Natural killer cell treated with Interleukin-12 subunit alpha and Interleukin-12 subunit beta and Interleukin-15 and Interleukin-18, amount 100 ng/mL, for 72 hours (primary cell): Measurements from ENCODE around the gene TTLL8. TPM values are rescaled to one million over a fixed set of nuclear protein-coding genes. Genes with fewer than 3 reads are reported as not detected.
A peak's percentile ranks its signal among the peaks of the same experiment; 100 is the strongest.

Experiments
- ATAC-seq, 2 donors: fragments of 150-1000 bp; cut with Tn5 transposase in 1 of 2; sonication (Bioruptor Pico), chemical (Tn5 transposase) in 1 of 2; 2 replicates each; pipeline ENCODE4 v1.10.0; 2021
- DNase-seq: peaks from one replicate; pipeline ENCODE4 v3.0.0; 2022; ENCODE audit warnings: low spot score
- H3K27ac Mint-ChIP-seq, 2 donors: 1 replicate in 1 of 2; 2 replicates in 1 of 2; pipeline ENCODE4 v1.8.0; 2022; ENCODE audit warnings: mixed read lengths in 2 of 2, mild to moderate bottlenecking in 1 of 2, moderate library complexity in 1 of 2
- H3K27me3 Mint-ChIP-seq, 2 donors: 1 replicate in 1 of 2; 2 replicates in 1 of 2; pipeline ENCODE4 v1.8.0; 2022; ENCODE audit warnings: mixed read lengths in 2 of 2
- H3K36me3 Mint-ChIP-seq: one replicate; pipeline ENCODE4 v1.8.0; 2022; ENCODE audit warnings: mixed read lengths
- H3K4me1 Mint-ChIP-seq, 2 donors: 1 replicate in 1 of 2; 2 replicates in 1 of 2; pipeline ENCODE4 v1.8.0; 2022; ENCODE audit warnings: low read depth in 2 of 2, mixed read lengths in 2 of 2, mild to moderate bottlenecking in 1 of 2
- H3K4me3 Mint-ChIP-seq: one replicate; pipeline ENCODE4 v1.8.0; 2022; ENCODE audit warnings: mixed read lengths
- H3K9me3 Mint-ChIP-seq: 2 replicates; pipeline ENCODE4 v1.8.0; 2022; ENCODE audit warnings: mixed read lengths
- total RNA-seq, 2 donors: library from RNA; stranded (reverse); gene quantifications; one replicate each; pipeline ENCODE4 v1.2.3, GENCODE V29; 2022

The TTLL8 gene
- total RNA-seq, 2 donors from 2014 or later: not detected

GRCh38 chr22:49971232-49972162, 86.6 kb downstream of the TTLL8 start:
- DNase-seq (peak; percentile 74), ATAC-seq (peak; percentile 54 to 59)
- Mint-ChIP-seq H3K9me3 (no peaks in the 10 kb centered on the region), H3K27ac (peak overlapping the region; percentile 77 to 79), H3K4me3 (peak overlapping the region; percentile 69), H3K36me3 (no peaks in the 10 kb centered on the region), H3K27me3 (no peaks in the 10 kb centered on the region), H3K4me1 (peaks cover 21% of the 10 kb centered on the region in 2 donors)

DNA sequence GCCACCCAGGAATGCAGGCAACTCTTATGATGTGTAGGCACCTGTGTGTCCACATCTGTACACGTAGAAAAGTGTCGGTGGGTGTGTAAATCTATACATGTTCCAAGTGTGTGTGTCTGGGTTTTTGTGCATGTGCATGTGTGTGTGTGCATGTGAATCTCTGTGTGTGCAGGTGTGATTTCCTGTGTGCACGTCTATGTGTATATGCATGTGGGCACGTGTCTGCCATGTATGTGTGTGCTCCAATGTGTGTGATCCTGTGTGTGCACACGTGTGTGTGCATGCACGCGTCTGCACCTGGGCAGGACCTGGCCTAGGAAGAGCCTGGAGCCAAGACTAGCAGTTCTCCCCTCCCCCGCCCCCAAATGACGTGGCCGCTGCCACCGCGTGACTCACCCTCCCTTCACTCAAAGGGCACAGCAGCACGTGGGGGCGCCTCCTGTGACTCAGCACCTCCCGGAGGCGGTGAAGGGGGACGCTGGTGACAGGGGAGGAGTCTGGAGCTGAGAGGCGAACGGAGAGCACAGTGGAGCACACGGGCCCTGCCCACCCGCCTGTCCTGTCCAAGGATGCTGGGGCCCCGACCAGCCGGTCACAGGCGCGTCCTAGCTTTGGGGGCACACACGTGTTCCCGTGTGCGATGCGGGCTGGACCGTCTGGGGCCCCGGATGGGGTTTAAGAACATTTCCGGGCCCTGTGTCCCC, 87.4 kb downstream of the TTLL8 start:
- ATAC-seq (peak; percentile 96), DNase-seq (peak; percentile 97)
- no peaks in the 10 kb centered on the region for H3K36me3 Mint-ChIP-seq
- H3K27me3 Mint-ChIP-seq: no peaks in the 10 kb centered on the region
- peak overlapping the region; percentile 69 for H3K4me3 Mint-ChIP-seq
- peaks cover 15 to 18% of the 10 kb centered on the region in 2 donors for H3K4me1 Mint-ChIP-seq
- H3K27ac Mint-ChIP-seq: peak overlapping the region; percentile 77 to 79
- no peaks in the 10 kb centered on the region for H3K9me3 Mint-ChIP-seq

GRCh38 chr22:49969751-49970527, 88.2 kb downstream of the TTLL8 start:
- ATAC-seq (no peak), DNase-seq (no peak)
- peak overlapping the region; percentile 77 to 79 for H3K27ac Mint-ChIP-seq

GRCh38 chr22:49968831-49969661, 89.1 kb downstream of the TTLL8 start:
- no peaks in the 10 kb centered on the region for H3K27me3 Mint-ChIP-seq
- H3K9me3 Mint-ChIP-seq: no peaks in the 10 kb centered on the region
- no peak overlapping the region for H3K27ac Mint-ChIP-seq
- no peak for DNase-seq
- no peak overlapping the region for H3K4me3 Mint-ChIP-seq
- no peak for ATAC-seq
- peaks cover 9 to 13% of the 10 kb centered on the region in 2 donors for H3K4me1 Mint-ChIP-seq
- H3K36me3 Mint-ChIP-seq: no peaks in the 10 kb centered on the region

More at GRCh38 chr22:49969751-49970527, 88.2 kb downstream of the TTLL8 start:
- Mint-ChIP-seq H3K36me3 (no peaks in the 10 kb centered on the region), H3K4me3 (peak overlapping the region; percentile 69), H3K4me1 (peaks cover 9 to 13% of the 10 kb centered on the region in 2 donors), H3K9me3 (no peaks in the 10 kb centered on the region), H3K27me3 (no peaks in the 10 kb centered on the region)

Other genes with a start within 250 kb of the TTLL8 start
- gene BRD1, start 230.4 kb downstream of the TTLL8 start, total RNA-seq: 10 to 100 TPM; 31.2 to 59.5 TPM
- 10 to 100 TPM; 18.3 to 30.7 TPM for gene ZBED4, start 204.5 kb downstream of the TTLL8 start, total RNA-seq
- gene ALG12, start 139.9 kb downstream of the TTLL8 start, total RNA-seq: 10 to 100 TPM; 19.3 to 22.9 TPM
- gene CRELD2, start 139.7 kb downstream of the TTLL8 start, total RNA-seq: 10 to 100 TPM; 59.5 to 75.7 TPM
- gene PIM3, start 97.5 kb downstream of the TTLL8 start, total RNA-seq: 100 to 1,000 TPM in 1 of 2 donors, 10 to 100 TPM in 1; 78.5 to 115 TPM
- gene IL17REL, start 45.5 kb downstream of the TTLL8 start, total RNA-seq: not detected
- gene MLC1, start 27.1 kb upstream of the TTLL8 start, total RNA-seq: 10 to 100 TPM in 1 of 2 donors, 1 to 10 TPM in 1; 4.5 to 14.8 TPM
- gene MOV10L1, start 31.7 kb upstream of the TTLL8 start, total RNA-seq: not detected
- 1 to 10 TPM; 3.0 to 3.5 TPM for gene PANX2, start 112.4 kb upstream of the TTLL8 start, total RNA-seq
- 100 to 1,000 TPM in 1 of 2 donors, 10 to 100 TPM in 1; 71.0 to 139 TPM for gene TRABD, start 127.6 kb upstream of the TTLL8 start, total RNA-seq
- gene SELENOO, start 142.7 kb upstream of the TTLL8 start, total RNA-seq: 10 to 100 TPM; 23.4 to 43.3 TPM
- gene TUBGCP6, start 186.7 kb upstream of the TTLL8 start, total RNA-seq: 10 to 100 TPM; 47.6 to 80.1 TPM
- gene HDAC10, start 193.0 kb upstream of the TTLL8 start, total RNA-seq: 100 to 1,000 TPM in 1 of 2 donors, 10 to 100 TPM in 1; 54.5 to 113 TPM
- gene MAPK12, start 203.4 kb upstream of the TTLL8 start, total RNA-seq: 1 to 10 TPM; 1.6 to 9.0 TPM
- gene MAPK11, start 212.1 kb upstream of the TTLL8 start, total RNA-seq: 10 to 100 TPM; 10.2 to 15.1 TPM
- gene PLXNB2, start 249.3 kb upstream of the TTLL8 start, total RNA-seq: 1 to 10 TPM; 4.4 to 5.5 TPM